Activated CD4-positive, alpha-beta memory T cell treated with anti-CD3 and anti-CD28 coated beads, Interleukin-2, amount 10 ng/mL, durations not matched to agents 7 days and 5 days (primary cell): ENCODE data around the gene NCKAP5. TPM values are rescaled to one million over a fixed set of nuclear protein-coding genes. Genes with fewer than 3 reads are reported as not detected.
"Not testable (repeated sequence)": the region's sequence is repeated elsewhere in the genome, so short reads cannot be mapped to it uniquely, and the experiment has no call there.

ENCODE experiments used
- CTCF ChIA-PET: fragments of 350-600 bp; sonication (Branson Sonifier 250); formaldehyde crosslinking; loops from one replicate; lab custom pipeline; 2021; ENCODE audit warnings: antibody characterized with exemption, inconsistent platforms; lab: Charles Lee
- POLR2A ChIA-PET: fragments of 350-600 bp; sonication (Branson Sonifier 250); formaldehyde crosslinking; loops from one replicate; lab custom pipeline; 2021; ENCODE audit warnings: antibody characterized with exemption; lab: Charles Lee
- DNase-seq: peaks from one replicate; pipeline ENCODE4 v3.0.0-alpha.2; 2020
- H3K27ac Mint-ChIP-seq: one replicate; pipeline ENCODE4 v1.8.0; 2021; ENCODE audit warnings: mild to moderate bottlenecking, mixed read lengths
- H3K27me3 Mint-ChIP-seq: one replicate; pipeline ENCODE4 v1.8.0; 2021; ENCODE audit warnings: mixed read lengths
- H3K36me3 Mint-ChIP-seq: one replicate; pipeline ENCODE4 v1.8.0; 2021; ENCODE audit warnings: low read depth, mixed read lengths
- H3K4me1 Mint-ChIP-seq: one replicate; pipeline ENCODE4 v1.8.0; 2021; ENCODE audit warnings: mixed read lengths
- H3K4me3 Mint-ChIP-seq: one replicate; pipeline ENCODE4 v1.8.0; 2021; ENCODE audit warnings: mild to moderate bottlenecking, mixed read lengths
- H3K9me3 Mint-ChIP-seq: one replicate; pipeline ENCODE4 v1.8.0; 2021; ENCODE audit warnings: mixed read lengths
- total RNA-seq, 2 experiments: library from RNA; stranded (reverse); gene quantifications; one replicate each; pipeline ENCODE4 v1.2.3, GENCODE V29; 2021

The NCKAP5 gene
- total RNA-seq, 2 experiments from 2014 or later, result not detected

DNA sequence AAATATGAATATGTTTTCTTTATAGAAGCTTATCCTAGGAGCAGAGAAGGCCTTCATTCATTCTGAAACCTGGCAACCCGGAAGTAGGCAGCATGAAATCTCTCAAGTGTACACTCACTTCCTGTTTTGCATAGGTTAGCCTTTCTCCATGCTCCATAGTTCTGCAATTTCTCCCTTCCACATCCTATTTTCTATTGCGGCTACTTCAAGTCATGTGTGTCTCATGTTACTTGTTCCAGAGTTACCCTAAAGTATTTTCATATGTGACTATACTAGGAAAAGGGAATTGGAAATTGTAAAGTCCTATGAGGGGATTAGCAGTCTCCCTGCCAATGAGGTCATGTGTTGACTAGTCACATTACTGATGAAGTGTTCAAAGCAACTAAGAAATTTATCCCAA is 320.6 kb downstream of the NCKAP5 start:
- no peak for DNase-seq
- POLR2A ChIA-PET, result no interaction called here
- no peak overlapping the region for H3K27ac Mint-ChIP-seq

GRCh38 chr2:133241224-133241571 is 327.1 kb downstream of the NCKAP5 start:
- peaks cover 2% of the 10 kb centered on the region for H3K9me3 Mint-ChIP-seq
- no peaks in the 10 kb centered on the region for H3K4me1 Mint-ChIP-seq
- POLR2A ChIA-PET, result no interaction called here
- H3K36me3 Mint-ChIP-seq, result no peaks in the 10 kb centered on the region
- CTCF ChIA-PET, result no interaction called here
- no peak for DNase-seq
- no peak overlapping the region for H3K4me3 Mint-ChIP-seq
- no peak overlapping the region for H3K27ac Mint-ChIP-seq
- H3K27me3 Mint-ChIP-seq, result no peaks in the 10 kb centered on the region

More for the DNA sequence above, 320.6 kb downstream of the NCKAP5 start:
- CTCF ChIA-PET, result no interaction called here
- no peak overlapping the region for H3K4me3 Mint-ChIP-seq
- no peaks in the 10 kb centered on the region for H3K27me3 Mint-ChIP-seq
- H3K4me1 Mint-ChIP-seq, result no peaks in the 10 kb centered on the region
- no peaks in the 10 kb centered on the region for H3K36me3 Mint-ChIP-seq
- H3K9me3 Mint-ChIP-seq, result peaks cover 5% of the 10 kb centered on the region

DNA sequence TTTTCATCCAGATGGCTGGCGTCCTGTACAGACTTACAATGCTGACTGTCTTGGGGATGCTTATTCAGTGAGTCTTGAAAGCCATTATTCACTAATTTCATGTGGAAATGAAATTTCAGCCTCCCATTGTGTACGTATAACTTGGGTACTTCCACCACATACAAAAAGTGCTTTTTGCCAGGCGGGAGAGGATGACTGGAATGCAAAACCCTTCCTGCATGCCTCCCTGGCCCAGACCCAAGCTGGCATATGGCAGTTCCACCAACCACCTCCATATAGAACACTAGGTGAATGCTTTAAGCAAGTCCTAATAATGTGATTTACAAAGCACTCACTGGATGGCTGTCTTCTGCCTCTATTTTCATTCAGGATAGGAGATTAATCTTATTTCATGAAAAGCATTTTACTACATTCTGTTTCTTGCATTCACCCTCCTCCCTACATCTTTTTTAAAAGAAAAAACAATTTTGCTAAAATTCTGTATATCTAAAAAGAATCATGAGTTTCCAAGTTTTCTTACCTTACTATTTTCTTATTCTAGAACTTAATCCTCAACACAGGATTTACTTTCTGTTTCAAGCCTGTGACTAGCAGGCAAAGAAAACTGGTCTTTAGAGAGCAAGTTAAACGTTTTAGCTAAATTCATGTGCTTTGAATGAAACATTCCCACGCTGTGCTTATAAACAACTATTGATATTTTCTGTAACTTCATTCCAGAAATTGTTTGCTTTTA is 327.6 kb downstream of the NCKAP5 start:
- no peaks in the 10 kb centered on the region for H3K4me1 Mint-ChIP-seq
- POLR2A ChIA-PET, result no interaction called here
- no peak for DNase-seq
- H3K36me3 Mint-ChIP-seq, result no peaks in the 10 kb centered on the region
- H3K9me3 Mint-ChIP-seq, result no peaks in the 10 kb centered on the region
- H3K4me3 Mint-ChIP-seq, result no peak overlapping the region
- H3K27ac Mint-ChIP-seq, result no peak overlapping the region
- no peaks in the 10 kb centered on the region for H3K27me3 Mint-ChIP-seq
- CTCF ChIA-PET, result no interaction called here

DNA sequence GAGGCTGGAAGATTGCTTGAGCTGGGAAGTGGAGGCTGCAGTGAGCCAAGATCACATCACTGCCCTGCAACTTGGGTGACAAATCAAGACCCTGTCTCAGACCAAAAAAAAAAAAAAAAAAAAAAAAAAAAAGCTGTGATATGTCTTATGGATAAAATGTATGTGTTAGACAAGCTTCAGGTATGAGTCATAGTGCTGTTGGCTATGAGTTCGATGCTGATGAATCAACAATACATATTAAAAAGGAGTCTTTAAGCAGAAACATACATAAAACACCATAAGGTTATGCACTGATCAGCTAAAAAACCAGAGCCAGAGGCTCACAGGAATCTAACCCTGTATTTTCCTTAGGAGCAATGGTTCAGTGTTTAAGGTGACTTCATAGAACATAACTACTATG is 332.3 kb downstream of the NCKAP5 start:
- H3K4me3 Mint-ChIP-seq, result no peak overlapping the region
- H3K4me1 Mint-ChIP-seq, result no peaks in the 10 kb centered on the region
- no peaks in the 10 kb centered on the region for H3K36me3 Mint-ChIP-seq
- ChIA-PET CTCF (no interaction called here), POLR2A (no interaction called here)
- peaks cover 1% of the 10 kb centered on the region for H3K9me3 Mint-ChIP-seq
- no peaks in the 10 kb centered on the region for H3K27me3 Mint-ChIP-seq
- no peak overlapping the region for H3K27ac Mint-ChIP-seq
- no peak for DNase-seq

DNA sequence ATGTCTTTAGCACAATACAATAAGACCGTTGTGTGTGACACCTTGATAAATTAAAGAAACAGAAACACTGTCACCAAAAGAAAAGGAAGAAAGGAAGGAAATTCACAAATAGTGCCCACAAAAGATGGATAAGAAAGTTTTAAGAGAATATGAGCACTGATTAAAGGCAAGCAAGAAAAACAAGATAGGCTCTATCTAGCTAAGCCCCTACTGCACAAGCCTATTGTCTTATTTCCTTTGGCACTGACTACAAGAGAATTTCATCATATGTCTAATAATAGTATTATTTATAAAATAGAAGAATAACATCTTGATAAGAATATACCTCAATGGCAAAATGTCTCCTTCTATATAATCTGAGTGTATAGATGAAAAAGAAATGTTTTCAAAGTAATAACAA is 335.7 kb downstream of the NCKAP5 start:
- ChIA-PET POLR2A (no interaction called here), CTCF (no interaction called here)
- Mint-ChIP-seq H3K27ac (no peak overlapping the region), H3K27me3 (no peaks in the 10 kb centered on the region), H3K4me3 (no peak overlapping the region), H3K36me3 (no peaks in the 10 kb centered on the region), H3K4me1 (no peaks in the 10 kb centered on the region), H3K9me3 (peaks cover 1% of the 10 kb centered on the region)
- no peak for DNase-seq

DNA sequence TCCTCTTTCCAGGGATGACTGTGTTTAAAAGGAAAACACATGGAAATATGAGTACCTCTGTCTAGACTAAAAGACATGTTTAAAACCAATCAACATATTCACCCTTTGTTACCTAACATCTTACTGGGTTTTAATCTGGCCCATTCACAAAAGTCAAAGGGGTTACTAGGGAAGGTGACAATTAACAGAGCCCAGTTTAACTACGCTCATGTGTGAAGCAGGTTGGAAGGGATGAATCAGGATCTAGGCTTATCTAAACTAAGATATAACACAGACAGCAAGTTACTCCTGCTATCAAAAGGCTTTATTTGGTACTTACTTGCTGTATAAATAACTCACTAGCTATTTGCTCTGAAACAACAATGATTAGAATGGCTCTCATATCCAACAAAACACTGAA is 337.0 kb downstream of the NCKAP5 start:
- ChIA-PET POLR2A (no interaction called here), CTCF (no interaction called here)
- Mint-ChIP-seq H3K4me3 (no peak overlapping the region), H3K4me1 (no peaks in the 10 kb centered on the region), H3K36me3 (no peaks in the 10 kb centered on the region), H3K9me3 (peaks cover 1% of the 10 kb centered on the region), H3K27me3 (no peaks in the 10 kb centered on the region), H3K27ac (no peak overlapping the region)
- no peak for DNase-seq

DNA sequence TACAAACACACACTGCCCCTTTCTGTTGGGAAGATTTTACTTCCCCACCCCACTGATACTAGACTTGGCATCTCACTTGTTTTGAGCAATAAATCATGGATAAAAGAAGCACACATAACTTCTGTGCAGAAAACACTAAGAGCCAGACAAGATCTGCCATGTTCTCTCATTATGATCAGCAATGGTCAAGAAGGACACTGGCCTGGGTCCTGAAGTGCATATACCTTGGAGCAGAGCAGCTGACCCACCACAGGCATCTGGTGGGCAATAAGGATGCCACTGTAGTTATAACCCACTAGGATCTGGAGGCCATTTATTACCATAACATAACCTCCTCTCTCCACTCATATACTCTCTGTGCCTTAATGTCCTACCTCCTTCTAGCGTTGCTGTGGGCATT is 338.3 kb downstream of the NCKAP5 start:
- CTCF ChIA-PET, result no interaction called here
- H3K9me3 Mint-ChIP-seq, result peaks cover 5% of the 10 kb centered on the region
- H3K4me1 Mint-ChIP-seq, result no peaks in the 10 kb centered on the region
- H3K27me3 Mint-ChIP-seq, result no peaks in the 10 kb centered on the region
- H3K27ac Mint-ChIP-seq, result no peak overlapping the region
- no peak for DNase-seq
- H3K4me3 Mint-ChIP-seq, result no peak overlapping the region
- H3K36me3 Mint-ChIP-seq, result no peaks in the 10 kb centered on the region
- POLR2A ChIA-PET, result no interaction called here

DNA sequence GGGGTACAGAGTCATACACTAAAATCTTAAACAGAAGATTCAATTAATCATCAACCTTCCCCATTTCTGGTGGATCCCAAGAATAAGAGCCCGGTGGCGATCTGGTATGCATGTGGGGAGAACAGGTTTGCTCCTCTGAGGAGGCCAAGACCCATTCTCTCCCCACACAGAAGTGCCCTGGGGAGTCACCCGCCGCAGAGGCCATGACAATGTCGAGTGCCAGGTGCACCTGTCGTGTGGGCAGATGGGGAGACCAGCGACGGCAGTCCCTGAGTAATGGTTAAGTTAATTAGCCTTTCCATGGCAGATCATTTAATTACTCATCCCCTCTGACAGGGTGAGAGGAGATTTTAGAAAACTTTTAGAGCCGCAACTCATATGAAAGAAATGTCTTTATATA is 345.0 kb downstream of the NCKAP5 start:
- Mint-ChIP-seq H3K27ac (no peak overlapping the region), H3K27me3 (no peaks in the 10 kb centered on the region), H3K9me3 (peaks cover 4% of the 10 kb centered on the region), H3K36me3 (no peaks in the 10 kb centered on the region), H3K4me3 (no peak overlapping the region), H3K4me1 (no peaks in the 10 kb centered on the region)
- POLR2A ChIA-PET, result no interaction called here
- no peak for DNase-seq
- CTCF ChIA-PET, result no interaction called here

DNA sequence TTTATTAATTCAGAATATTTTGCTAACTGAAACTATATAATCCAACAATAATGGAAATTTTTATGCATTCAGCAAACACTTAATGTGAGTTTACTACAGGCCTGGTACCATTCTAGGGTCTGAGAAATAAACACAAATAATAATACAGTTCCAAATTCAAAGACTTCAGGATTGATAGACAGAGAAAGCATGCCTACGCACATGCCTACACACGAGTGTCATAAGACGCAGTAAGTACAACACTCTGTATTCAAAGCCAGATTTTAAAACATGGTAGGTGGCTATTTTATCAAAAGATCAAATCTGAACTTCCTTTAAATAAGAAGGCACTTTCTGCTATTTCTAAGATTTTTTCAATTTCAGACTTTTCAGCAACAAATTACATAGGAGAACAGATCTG is 346.9 kb downstream of the NCKAP5 start:
- H3K36me3 Mint-ChIP-seq, result no peaks in the 10 kb centered on the region
- CTCF ChIA-PET, result no interaction called here
- POLR2A ChIA-PET, result no interaction called here
- H3K4me3 Mint-ChIP-seq, result no peak overlapping the region
- no peaks in the 10 kb centered on the region for H3K4me1 Mint-ChIP-seq
- H3K27ac Mint-ChIP-seq, result no peak overlapping the region
- no peak for DNase-seq
- no peaks in the 10 kb centered on the region for H3K27me3 Mint-ChIP-seq
- peaks cover 4% of the 10 kb centered on the region for H3K9me3 Mint-ChIP-seq

GRCh38 chr2:133218204-133218603 is 350.1 kb downstream of the NCKAP5 start:
- CTCF ChIA-PET, result no interaction called here
- no peak overlapping the region for H3K27ac Mint-ChIP-seq

DNA sequence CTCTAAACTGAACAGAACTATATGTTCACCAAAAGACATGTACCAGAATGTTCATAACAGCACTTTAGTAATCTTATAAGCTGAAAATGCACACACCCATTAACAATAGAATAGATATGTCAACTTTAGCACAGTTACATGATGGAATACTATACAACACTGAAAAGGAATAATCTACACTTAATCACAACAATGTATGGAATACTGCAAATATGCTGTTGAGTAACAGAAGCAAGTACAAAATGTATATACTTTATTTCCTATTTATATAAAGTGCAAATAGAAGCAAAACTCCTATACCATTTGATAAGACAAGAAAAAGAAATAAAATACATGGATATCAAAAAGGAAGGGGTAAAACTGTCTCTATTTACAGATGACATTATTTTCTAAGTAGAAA is 352.8 kb downstream of the NCKAP5 start:
- H3K4me3 Mint-ChIP-seq, result no peak overlapping the region
- no peaks in the 10 kb centered on the region for H3K27me3 Mint-ChIP-seq
- no peaks in the 10 kb centered on the region for H3K4me1 Mint-ChIP-seq
- DNase-seq, result no peak
- no peak overlapping the region for H3K27ac Mint-ChIP-seq
- CTCF ChIA-PET, result no interaction called here
- H3K36me3 Mint-ChIP-seq, result no peaks in the 10 kb centered on the region
- POLR2A ChIA-PET, result no interaction called here
- peaks cover 3% of the 10 kb centered on the region for H3K9me3 Mint-ChIP-seq

More at GRCh38 chr2:133218204-133218603, 350.1 kb downstream of the NCKAP5 start:
- no peak for DNase-seq
- Mint-ChIP-seq H3K36me3 (no peaks in the 10 kb centered on the region), H3K4me3 (no peak overlapping the region), H3K9me3 (no peaks in the 10 kb centered on the region), H3K27me3 (no peaks in the 10 kb centered on the region), H3K4me1 (no peaks in the 10 kb centered on the region)
- POLR2A ChIA-PET, result no interaction called here

DNA sequence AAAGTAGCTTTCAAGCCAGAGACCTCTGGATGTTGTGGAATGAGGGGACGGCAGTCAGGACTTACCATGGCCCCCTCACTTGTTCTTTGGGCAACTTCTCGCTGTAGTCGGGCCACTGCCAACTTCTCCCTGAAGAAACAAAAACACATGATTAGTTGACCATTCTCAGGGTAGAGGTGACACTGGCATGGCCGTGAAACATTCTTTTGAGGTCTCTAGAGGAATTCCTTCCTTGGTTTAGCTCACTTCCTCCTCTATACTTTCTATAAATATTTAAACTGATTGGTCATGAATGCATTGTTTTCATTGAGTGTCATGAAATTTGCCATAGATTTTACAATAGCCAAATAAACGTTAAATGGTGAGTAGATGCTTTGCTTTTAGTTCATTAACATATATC is 354.6 kb downstream of the NCKAP5 start:
- no peaks in the 10 kb centered on the region for H3K4me1 Mint-ChIP-seq
- no peaks in the 10 kb centered on the region for H3K27me3 Mint-ChIP-seq

DNA sequence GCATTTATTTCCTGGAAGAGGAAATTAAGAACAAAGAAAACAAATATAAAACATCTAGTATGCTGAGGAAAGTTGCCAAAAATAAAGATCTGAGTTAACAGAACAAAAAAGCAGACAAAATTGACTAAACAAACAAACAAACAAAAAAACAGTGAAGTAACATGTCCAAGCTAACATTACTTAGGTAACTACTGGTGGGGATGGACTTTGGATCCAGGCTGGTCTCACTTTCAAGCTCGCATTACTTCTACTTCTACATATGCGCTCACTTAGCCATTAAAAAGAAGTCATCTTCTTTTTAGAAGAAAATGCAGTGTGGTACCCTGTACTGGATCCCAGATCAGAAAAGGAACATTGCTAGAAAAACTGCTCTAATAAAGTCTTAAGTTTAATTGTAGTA is 358.9 kb downstream of the NCKAP5 start:
- Mint-ChIP-seq H3K9me3 (peaks cover 3% of the 10 kb centered on the region), H3K36me3 (no peaks in the 10 kb centered on the region), H3K27me3 (no peaks in the 10 kb centered on the region), H3K4me1 (no peaks in the 10 kb centered on the region), H3K4me3 (no peak overlapping the region), H3K27ac (no peak overlapping the region)
- CTCF ChIA-PET, result no interaction called here
- POLR2A ChIA-PET, result no interaction called here
- no peak for DNase-seq

More for the DNA sequence above, 354.6 kb downstream of the NCKAP5 start:
- H3K36me3 Mint-ChIP-seq, result no peaks in the 10 kb centered on the region
- CTCF ChIA-PET, result no interaction called here
- H3K27ac Mint-ChIP-seq, result no peak overlapping the region
- H3K4me3 Mint-ChIP-seq, result no peak overlapping the region
- H3K9me3 Mint-ChIP-seq, result peaks cover 3% of the 10 kb centered on the region
- DNase-seq, result no peak
- POLR2A ChIA-PET, result no interaction called here

- H3K4me3 Mint-ChIP-seq, POLR2A ChIA-PET, H3K27me3 Mint-ChIP-seq, H3K4me1 Mint-ChIP-seq, H3K27ac Mint-ChIP-seq, CTCF ChIA-PET, H3K36me3 Mint-ChIP-seq, H3K9me3 Mint-ChIP-seq, DNase-seq: not testable (repeated sequence)
Observed at GRCh38 chr2:133206666-133207065, 361.6 kb downstream of the NCKAP5 start.
